Measurements from ENCODE around the gene WDR7.

- no peak for TF ChIP-seq POLR2A (conservative IDR thresholded peaks at IDR 0.05)
- no peak for TF ChIP-seq TEAD1 (CRISPR knock-in tag; IDR thresholded peaks at IDR 0.05)
- no peak for TF ChIP-seq ZNF431 (CRISPR knock-in tag; IDR thresholded peaks at IDR 0.05)
- no peak for TF ChIP-seq ATF3 (IDR thresholded peaks at IDR 0.05)
- no peak for TF ChIP-seq ATF3 (CRISPR knock-in tag; conservative IDR thresholded peaks at IDR 0.05)
- TF ChIP-seq LARP7 (IDR thresholded peaks at IDR 0.05) = no peak
- no peak for TF ChIP-seq SNRNP70 (optimal IDR thresholded peaks at IDR 0.05; ENCODE audit: low read depth, low read length)
These were observed 90.5 kb downstream of the WDR7 start for GRCh38 chr18:56741685-56742084.

All from K562 (cell line).